ENCODE data around the gene DSCAML1.
"Not testable (repeated sequence)": the region's sequence is repeated elsewhere in the genome, so short reads cannot be mapped to it uniquely, and the experiment has no call there.

DSCAML1 gene

DNA sequence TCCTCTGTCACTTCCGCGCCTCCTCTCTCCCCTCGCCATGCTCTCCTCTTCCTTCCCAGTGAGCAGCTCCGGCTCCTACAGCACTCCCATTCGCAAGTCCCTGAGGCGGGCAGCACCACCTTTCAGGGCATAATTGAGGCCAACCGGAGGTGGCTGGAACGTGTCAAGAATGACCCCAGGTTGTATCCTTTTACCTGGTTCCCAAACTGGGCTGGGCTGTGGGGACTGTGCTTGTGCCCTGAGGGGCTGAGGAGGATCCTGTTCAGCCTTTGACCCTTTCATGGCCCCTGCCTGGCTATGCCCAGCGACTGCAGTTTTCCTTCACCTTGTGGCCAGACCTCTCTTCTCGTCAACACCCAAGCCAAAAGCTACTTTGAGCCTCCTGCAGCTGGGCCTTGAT lies 385.3 kb downstream of the DSCAML1 start:
- no peak for DNase-seq (ENCODE audit: low read depth in 2 of 2)

DNA sequence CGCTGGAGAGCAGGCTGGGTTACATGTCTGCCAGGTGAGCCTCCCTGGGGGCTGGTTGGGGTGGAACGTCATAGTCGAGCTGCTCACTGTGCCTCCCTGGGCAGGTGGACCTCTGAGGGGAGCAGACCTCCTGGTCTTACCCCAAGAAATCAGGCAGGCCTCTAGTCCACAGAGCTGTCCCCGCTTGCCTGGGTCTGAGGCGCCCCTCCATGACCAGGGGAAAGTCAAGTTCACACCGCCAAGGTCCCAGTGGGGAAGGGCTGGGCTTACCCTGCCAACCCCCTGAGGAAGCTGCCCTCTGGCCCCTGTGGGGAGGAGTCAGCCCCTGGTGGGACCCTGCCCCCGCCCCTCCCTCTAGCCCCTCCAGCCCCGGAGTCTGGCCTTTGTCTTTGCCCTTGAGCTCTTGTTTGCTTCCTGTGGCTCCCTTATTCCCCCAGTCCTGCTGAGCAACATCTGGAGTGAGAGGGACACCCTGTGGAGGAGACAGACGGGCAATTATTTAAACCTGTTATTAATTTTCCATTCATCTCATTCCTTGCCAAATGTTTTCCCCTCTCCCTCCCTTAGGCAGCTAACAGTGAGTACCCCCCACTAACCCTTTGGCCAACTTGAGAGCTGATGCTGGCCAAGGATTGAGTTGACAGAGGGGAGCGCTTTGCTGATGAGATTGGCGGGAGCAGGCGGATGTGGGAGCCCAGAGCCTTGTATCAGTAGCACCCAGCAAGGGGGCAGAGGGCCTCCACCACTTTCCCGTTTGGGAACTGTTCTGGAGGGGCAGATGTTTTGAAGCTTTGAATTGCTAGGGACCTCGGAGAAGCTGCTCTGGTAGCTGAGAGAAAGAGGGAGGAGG lies 385.9 kb downstream of the DSCAML1 start:
- no peak for DNase-seq (ENCODE audit: low read depth in 2 of 2)

DNA sequence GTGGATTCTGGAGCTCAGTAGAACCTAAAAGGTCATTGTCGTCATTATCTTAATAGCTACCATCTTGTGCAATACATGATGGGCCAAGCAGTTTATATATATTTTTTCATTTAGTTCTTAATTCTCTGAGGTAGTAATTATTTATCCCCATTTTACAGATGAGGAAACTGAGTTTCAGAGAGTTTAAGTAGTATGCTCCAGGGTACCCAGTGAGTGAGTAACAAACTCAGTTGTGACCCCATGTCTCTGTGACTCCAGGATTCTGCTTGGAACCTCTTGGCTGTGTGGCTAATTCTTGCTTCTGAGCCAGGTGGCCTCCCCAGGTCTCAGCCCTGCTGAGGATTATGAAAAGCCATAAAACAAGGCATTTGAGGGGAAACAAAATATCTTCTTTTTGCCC lies 386.8 kb downstream of the DSCAML1 start:
- no peak for DNase-seq (ENCODE audit: low read depth in 2 of 2)

DNA sequence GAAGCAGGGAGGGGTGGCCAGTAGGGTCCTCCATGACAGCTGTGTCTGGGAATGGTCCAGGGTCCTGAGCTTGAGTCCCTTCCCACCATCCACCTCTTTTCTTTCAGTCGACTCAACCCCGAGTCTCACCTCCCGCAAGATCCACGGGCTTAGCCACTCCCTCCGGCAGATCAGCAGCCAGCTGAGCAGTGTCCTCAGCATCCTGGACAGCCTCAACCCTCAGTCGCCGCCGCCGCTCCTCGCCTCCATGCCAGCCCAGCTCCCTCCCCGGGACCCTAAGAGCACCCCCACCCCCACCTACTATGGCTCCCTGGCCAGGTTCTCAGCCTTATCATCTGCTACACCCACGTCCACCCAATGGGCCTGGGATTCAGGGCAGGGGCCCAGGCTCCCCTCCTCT lies 387.5 kb downstream of the DSCAML1 start:
- no peak for DNase-seq (ENCODE audit: low read depth in 2 of 2)

DNA sequence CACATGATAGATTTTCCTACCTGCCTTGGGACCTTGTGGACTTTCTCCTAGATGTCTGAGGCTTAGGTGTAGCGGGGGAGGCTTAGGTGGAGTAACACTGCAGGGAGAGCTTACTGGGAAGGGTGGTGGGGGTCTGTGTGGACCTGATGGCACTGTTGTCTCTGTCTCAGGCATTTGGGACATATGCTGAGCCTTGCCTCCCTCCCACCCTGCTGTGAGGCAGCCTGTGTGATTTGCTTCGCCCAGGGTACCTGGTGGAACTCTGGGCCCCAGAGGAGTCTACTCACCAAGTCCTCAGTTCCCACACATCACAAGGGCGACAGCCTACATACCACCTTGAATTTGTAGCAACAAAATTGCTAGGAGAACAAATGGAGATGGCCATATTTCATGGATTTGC lies 388.7 kb downstream of the DSCAML1 start:
- no peak for DNase-seq (ENCODE audit: low read depth in 2 of 2)

DNA sequence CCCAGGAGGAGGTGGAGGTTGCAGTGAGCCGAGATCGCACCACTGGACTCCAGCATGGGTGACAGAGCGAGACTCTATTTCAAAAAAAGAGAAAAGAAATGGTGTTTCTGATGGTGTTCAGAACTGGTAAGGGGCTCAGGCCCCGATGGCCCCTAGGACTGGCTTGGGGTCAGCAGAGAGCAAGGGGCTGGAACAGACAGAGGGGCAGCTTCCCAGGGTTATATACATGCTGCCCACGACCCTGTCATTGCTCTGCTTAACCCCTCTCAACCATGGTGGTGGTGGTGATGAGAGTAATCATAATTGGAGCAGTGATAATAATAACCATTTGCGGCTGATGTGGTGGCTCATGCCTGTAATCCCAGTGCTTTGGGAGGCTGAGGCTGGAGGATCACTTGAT lies 390.0 kb downstream of the DSCAML1 start:
- DNase-seq (ENCODE audit: low read depth in 2 of 2): no peak

DNA sequence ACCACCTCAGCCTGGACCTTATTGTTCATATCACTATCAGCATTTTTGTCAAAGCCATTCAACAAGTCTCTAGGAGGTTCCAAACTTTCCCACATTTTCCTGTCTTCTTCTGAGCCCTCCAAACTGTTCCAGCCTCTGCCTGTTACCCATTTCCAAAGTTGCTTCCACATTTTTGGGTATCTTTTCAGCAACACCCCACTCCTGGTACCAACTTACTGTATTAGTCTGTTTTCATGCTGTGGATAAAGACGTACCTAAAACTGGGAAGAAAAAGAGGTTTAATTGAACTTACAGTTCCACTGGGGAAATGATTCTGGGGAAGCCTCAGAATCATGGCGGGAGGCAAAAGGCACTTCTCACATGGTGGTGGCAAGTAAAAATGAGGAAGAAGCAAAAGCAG lies 391.1 kb downstream of the DSCAML1 start:
- not testable (repeated sequence) for DNase-seq (ENCODE audit: low read depth in 2 of 2)

DNA sequence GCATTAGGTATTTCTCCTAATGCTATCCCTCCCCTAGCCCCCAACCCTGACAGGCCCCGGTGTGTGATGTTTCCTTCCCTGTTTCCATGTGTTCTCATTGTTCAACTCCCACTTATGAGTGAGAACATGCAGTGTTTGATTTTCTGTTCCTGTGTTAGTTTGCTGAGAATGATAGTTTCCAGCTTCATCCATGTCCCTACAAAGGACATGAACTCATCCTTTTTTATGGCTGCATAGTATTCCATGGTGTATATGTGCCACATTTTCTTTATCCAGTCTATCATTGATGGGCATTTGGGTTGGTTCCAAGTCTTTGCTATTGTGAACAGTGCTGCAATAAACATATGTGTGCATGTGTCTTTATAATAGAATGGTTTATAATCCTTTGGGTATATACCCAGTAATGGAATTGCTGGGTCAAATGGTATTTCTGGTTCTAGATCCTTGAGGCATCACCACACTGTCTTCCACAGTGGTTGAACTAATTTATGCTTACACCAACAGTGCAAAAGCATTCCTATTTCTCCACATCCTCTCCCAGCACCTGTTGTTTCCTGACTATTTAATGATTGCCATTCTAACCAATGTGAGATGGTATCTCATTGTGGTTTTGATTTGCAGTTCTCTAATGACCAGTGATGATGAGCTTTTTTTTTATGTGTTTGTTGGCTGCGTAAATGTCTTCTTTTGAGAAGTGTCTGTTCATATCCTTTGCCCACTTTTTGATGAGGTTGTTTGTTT lies 397.7 kb downstream of the DSCAML1 start:
- not testable (repeated sequence) for DNase-seq (ENCODE audit: low read depth in 2 of 2)

DNA sequence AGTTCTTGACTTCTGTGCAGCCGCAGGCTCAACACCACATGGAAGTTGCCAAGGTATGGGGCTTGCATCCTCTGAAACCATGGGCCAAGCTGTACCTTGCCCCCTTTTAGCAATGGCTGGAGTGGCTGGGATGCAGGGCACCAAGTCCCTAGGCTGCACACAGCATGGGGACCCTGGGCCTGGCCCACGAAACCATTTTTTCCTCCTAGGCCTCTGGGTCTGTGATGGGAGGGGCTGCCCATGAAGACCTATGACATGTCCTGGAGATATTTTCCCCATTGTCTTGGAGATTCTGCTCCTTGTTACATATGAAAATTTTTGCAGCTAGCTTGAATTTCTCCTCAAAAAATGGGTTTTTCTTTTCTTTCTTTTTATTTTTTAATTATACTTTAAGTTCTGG lies 398.4 kb downstream of the DSCAML1 start:
- not testable (repeated sequence) for DNase-seq (ENCODE audit: low read depth in 2 of 2)

DNA sequence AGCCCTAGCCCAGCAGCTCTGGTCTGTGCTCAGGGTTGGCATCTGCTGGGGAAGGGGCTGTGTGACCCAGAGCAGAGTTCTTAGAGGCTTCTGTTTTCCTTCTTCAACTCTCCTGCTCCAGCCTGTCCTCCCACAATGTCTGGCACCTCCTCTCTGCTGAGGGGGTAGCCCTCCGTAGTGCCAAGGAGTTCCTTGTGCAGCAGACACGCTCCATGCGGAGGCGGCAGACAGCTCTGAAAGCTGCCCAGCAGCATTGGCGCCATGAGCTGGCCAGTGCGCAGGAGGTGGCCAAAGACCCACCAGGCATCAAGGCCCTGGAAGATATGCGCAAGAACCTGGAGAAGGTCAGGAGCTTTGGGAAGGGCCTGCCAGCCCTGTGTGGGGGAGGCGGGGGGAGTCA lies 400.0 kb downstream of the DSCAML1 start:
- DNase-seq (ENCODE audit: low read depth in 2 of 2): no peak

DNA sequence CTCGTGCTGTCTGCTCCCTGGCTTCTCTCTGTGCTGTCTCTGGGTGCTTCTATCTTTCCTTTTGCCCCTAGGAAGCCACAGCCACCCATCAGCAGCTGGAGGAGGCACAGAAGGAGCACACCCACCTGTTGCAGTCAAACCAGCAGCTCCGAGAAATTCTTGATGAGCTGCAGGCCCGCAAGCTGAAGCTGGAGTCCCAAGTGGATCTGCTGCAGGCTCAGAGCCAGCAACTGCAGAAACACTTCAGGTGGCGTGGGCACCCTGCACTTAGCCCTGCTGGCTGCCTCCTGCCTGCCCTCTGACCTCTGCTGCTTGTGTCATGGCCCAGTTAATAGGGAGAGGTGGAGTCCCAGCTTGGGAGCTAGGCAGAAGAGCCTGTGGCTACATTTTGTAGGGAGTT lies 401.5 kb downstream of the DSCAML1 start:
- no peak for DNase-seq (ENCODE audit: low read depth in 2 of 2)

DNA sequence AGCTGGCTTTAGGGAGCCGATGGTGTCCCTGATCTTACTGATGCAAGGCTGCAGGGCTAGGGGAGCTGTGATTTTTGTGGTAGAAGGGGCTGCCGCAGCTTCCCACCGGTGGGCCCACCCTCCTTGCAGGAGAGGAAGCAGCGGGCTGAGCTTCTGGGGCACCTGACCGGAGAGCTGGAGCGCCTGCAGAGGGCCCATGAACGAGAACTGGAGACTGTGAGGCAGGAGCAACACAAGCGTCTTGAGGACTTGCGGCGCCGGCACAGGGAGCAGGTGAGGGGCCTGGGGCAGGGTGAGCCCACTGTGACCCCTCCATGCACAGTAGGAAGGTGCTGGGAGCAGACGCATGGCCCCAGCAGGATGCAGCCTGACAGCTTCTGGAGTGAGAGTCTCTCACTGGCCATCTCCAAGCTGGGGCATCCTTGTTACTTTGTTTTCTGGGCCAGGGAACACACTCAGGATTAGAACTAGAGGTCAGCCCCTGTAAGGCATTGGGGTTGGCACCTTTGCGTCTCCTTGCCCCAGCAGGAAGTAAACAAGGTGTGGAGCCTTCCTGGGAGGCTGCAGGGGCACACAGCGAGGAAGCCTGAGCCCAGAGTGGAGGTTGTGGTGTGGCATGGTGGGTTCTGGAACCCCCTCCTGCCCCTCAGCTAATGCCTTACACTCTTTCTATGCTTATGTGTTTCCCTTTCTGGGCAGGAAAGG lies 402.6 kb downstream of the DSCAML1 start:
- DNase-seq (ENCODE audit: low read depth in 2 of 2): no peak

DNA sequence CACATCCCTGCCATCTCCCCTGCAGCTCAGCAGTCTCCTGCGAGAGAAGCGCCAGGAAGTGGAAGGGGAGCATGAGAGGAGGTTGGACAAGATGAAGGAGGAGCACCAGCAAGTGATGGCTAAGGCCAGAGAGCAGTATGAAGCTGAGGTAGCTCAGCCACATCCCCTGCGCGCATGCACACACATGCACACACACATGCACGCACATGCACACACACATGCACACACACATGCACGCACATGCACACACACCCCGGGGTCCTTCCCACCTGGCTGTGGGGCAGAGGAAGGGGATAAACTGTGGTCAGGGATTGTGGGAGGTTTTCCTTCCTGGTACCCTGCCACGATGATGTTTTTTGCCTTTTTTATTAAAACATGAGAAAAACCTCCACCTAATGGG lies 404.0 kb downstream of the DSCAML1 start:
- no peak for DNase-seq (ENCODE audit: low read depth in 2 of 2)

DNA sequence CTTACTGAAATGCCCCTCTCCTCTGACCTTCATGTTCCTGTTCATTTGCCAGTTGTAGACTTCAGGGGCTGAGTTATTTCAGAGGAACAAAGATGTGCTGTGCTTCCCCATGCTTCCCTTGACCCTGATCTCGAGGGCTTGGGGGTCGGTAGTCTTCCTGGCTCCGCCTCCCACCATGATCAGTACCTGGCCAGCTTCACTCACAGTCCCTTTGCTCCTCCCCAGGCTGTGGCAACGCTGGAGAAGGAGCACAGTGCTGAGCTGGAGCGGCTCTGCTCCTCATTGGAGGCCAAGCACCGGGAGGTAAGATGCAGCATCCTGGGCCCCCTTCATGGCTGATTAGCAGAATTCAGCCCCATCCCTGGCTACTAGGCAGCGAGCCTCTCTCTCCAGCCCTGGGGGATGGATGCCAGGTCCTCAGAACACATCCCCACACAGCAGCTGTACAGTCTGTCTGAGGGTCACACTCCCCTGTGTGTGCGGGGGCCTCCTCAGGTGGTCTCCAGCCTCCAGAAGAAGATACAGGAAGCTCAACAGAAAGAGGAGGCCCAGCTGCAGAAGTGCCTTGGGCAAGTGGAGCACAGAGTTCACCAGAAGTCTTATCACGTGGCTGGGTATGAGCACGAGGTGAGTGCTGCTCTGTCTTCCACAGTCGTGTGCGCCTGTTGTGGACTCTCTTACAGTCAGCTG lies 404.9 kb downstream of the DSCAML1 start:
- DNase-seq (ENCODE audit: low read depth in 2 of 2): no peak

DNA sequence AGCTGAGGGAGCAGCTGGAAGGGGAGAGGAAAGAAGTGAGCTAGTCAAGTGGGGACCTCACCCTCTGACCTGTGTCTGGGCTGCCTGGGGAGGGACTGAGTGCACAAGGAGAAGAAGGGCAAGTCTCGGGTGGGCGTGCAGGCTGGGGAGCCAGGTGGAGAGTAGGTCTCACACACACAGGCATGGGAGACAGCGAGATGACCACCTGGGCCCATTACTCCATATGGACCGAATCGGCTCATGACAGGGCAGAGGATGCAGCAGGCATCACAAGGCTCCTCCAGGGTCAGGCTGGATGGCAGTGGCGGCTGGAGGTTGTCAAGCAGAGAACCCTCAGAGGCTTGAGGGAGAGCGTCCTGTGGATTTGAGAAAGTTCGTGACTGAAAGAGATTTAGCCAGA lies 405.8 kb downstream of the DSCAML1 start:
- DNase-seq (ENCODE audit: low read depth in 2 of 2): no peak

DNA sequence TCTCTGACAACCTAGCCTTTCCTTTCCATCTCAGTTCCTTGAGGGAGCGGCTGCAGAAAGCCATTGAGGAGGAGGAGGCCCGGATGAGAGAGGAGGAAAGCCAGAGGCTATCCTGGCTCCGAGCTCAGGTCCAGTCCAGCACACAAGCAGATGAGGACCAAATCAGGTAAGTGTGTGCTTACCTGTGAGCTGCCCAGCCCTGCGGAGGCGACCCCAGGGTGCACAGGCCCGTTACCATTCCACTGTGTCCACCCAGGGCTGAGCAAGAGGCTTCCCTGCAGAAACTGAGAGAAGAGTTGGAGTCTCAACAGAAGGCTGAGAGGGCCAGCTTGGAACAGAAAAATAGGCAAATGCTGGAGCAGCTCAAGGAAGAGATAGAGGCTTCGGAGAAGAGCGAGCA lies 406.3 kb downstream of the DSCAML1 start:
- DNase-seq (ENCODE audit: low read depth in 2 of 2): no peak

DNA sequence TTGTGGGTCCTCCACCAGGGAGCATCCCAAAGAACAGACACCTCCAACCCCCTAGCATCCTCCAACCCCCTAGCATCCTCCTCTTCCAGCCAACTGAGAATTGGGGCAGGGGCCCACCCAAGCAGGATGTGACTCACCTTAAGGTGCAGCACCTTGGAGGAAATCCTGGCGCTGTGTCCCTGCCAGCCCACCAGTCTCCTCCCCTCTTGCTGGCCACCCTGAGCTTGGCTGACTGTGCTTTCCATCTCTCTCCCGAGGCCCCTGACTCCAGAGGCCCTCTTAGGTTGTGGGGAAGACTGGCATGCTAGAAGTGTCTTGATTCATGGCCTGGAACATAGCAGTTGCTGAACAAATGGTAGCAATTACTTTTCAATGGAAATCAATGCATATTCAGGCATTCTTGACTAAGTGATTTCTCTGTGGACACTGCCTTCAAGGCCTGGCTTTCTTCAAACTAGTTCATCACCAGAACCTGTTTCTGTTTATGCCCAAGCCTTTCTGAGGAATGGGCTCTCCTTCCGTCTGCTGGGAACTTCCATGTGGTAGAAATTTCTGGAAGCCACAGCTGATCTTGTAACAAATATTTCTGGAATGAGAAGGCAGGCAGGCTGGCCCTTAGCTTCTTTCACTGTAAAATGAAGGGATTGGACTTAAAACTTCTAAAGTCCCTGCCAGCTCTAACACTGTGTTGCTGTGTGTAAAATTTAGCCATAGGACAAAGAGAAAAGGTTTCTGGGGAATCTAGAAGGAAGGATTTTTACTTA lies 408.8 kb downstream of the DSCAML1 start:
- DNase-seq (ENCODE audit: low read depth in 2 of 2): no peak

DNA sequence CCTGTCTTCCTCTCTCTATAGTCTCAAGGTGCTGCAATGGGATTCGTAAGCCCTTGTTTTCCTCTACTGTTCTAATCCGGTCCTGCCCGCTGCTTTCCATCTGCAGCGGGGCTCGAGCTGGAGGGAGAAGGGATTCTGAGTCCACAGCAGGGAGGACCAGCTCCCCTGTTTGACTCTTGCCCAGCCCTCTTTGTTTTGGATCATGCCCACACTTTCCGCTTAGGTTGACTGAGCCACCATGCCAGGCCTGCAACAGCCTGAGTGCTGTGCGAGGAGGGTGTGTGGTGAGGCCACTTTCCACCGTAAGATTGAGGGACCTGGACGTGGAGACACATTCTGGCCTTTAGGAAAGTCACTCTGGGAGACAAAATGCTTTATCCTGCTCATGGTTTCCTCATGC lies 411.1 kb downstream of the DSCAML1 start:
- DNase-seq (ENCODE audit: low read depth in 2 of 2): no peak

DNA sequence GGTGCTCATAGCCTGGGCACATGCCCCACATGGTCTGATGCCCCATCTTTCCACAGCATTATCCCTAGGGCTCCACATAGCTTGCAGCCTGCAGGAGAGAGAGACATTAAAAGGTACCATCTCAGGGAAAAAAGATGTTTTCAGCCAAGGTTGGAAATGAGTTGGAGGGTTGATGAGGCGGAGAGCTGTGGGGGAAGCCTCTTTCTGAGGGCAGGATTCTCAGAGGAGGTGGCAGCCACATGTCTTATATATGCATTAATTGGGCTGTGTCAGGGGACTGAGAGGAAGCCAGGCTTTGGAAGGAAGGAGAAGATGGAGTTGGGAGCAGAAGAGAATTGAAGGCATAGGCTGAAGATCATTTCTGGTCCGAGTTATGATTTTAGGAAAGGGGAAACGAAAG lies 411.5 kb downstream of the DSCAML1 start:
- no peak for DNase-seq (ENCODE audit: low read depth in 2 of 2)

DNA sequence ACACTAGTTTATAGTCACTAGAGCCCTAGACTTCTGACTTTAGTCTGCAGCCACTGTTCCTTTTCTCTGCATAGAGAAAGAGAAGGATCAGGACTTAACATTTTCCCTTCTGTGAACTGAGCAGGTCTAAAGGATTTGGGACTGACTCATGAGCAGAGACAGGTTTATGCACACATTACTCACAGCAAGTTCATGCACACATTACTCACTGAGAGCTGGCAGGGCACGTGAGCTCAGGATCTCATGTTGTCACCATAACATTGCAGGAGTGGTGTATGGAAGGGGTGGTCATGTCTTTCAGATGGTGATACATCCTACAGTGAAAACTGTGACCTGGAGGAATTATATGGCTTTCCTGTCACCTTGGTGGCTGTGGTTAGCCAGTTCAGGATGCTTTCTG lies 413.0 kb downstream of the DSCAML1 start:
- DNase-seq (ENCODE audit: low read depth in 2 of 2): no peak

DNA sequence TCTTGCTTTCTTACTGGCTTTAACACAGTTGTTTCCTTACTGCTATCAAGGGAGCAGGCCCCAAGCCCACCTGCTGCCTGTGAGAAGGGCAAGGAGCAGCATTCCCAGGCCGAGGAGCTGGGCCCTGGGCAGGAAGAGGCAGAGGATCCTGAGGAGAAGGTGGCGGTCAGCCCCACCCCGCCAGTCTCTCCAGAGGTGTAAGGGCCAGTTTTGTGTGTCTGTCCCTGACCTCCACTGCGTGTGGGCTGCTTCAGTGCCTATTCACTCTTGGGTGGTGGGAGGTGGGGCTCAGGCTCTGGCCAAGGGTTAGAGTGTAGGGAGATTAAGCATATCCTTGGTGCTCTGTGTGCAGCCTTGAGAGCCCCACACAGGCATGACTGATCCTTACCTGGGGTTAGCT lies 414.3 kb downstream of the DSCAML1 start:
- DNase-seq (ENCODE audit: low read depth in 2 of 2): no peak
